IMR-90 (cell line): Measurements from ENCODE around the gene CNPY1. TPM values are rescaled to one million over a fixed set of nuclear protein-coding genes. Genes with fewer than 3 reads are reported as not detected.

Source experiments
- ATAC-seq: fragments of 200-7000 bp; cut with Tn5 transposase; 2 replicates; pipeline ENCODE4 v1.9.1; 2020; ENCODE audit warnings: low read depth, mild to moderate bottlenecking, moderate library complexity
- BruUV-seq: library from RNA; stranded (reverse); fragments of 400-500 nt; replicated peaks from 2 replicates; lab custom pipeline; 2021; lab: Mats Ljungman, UMichigan
- CTCF ChIA-PET: fragments of 300-600 bp; formaldehyde crosslinking; extraction: SDS; loops from one replicate; lab custom pipeline; 2021; ENCODE audit warnings: antibody characterized with exemption; lab: Yijun Ruan, JAX
- POLR2A ChIA-PET: fragments of 300-600 bp; sonication (Branson Sonifier 250); formaldehyde crosslinking; loops from one replicate; lab custom pipeline; 2022; ENCODE audit warnings: antibody characterized with exemption; ENCODE audit not compliant: unreplicated experiment; lab: Charles Lee
- DNase-seq: peaks from one replicate; pipeline ENCODE4 v3.0.0; 2013
- H2AFZ ChIP-seq: replicated peaks from 2 replicates; pipeline ENCODE3; 2013; ENCODE audit warnings: low read length, mild to moderate bottlenecking; ENCODE audit not compliant: poor library complexity
- H2AK5ac ChIP-seq: 2 replicates; pipeline ENCODE4 v1.6.1; 2013; ENCODE audit warnings: low read depth, low read length, inconsistent platforms
- H2AK9ac ChIP-seq: replicated peaks from 2 replicates; pipeline ENCODE3; 2013; ENCODE audit warnings: mild to moderate bottlenecking, low read depth, low read length, moderate library complexity; ENCODE audit not compliant: poor library complexity
- H2BK120ac ChIP-seq: 2 replicates; pipeline ENCODE4 v1.6.1; 2013; ENCODE audit warnings: low read depth, low read length, inconsistent platforms
- H2BK15ac ChIP-seq: 3 replicates; pipeline ENCODE4 v1.6.1; 2013; ENCODE audit warnings: low read depth, low read length, inconsistent platforms
- H2BK20ac ChIP-seq: 2 replicates; pipeline ENCODE4 v1.6.1; 2013; ENCODE audit warnings: low read depth, mild to moderate bottlenecking, inconsistent platforms, low read length, moderate library complexity
- H2BK5ac ChIP-seq: 2 replicates; pipeline ENCODE4 v1.6.1; 2013; ENCODE audit warnings: mild to moderate bottlenecking, low read depth, low read length, inconsistent platforms; ENCODE audit not compliant: poor library complexity, severe bottlenecking
- H3K14ac ChIP-seq: replicated peaks from 2 replicates; pipeline ENCODE4 v1.6.1; 2013; ENCODE audit warnings: low read depth, low read length, inconsistent platforms
- H3K18ac ChIP-seq: 2 replicates; pipeline ENCODE4 v1.6.1; 2013; ENCODE audit warnings: low read depth, low read length, control low read depth
- H3K23ac ChIP-seq: 2 replicates; pipeline ENCODE4 v1.6.1; 2013; ENCODE audit warnings: low read depth, low read length, inconsistent platforms
- H3K27ac ChIP-seq: 2 replicates; pipeline ENCODE4 v1.5.1; 2013; ENCODE audit warnings: mild to moderate bottlenecking, control low read depth, low read length; ENCODE audit not compliant: insufficient read depth
- H3K27me3 ChIP-seq: 2 replicates; pipeline ENCODE4 v1.6.1; 2013; ENCODE audit warnings: low read length; ENCODE audit not compliant: control insufficient read depth, insufficient read depth
- H3K36me3 ChIP-seq: 2 replicates; pipeline ENCODE4 v1.6.1; 2013; ENCODE audit warnings: low read length, mixed read lengths; ENCODE audit not compliant: control insufficient read depth, insufficient read depth
- H3K4ac ChIP-seq: 2 replicates; pipeline ENCODE4 v1.6.1; 2013; ENCODE audit warnings: low read depth, low read length, inconsistent platforms
- H3K4me1 ChIP-seq: 2 replicates; pipeline ENCODE4 v1.6.1; 2013; ENCODE audit warnings: low read length, mixed read lengths; ENCODE audit not compliant: control insufficient read depth, insufficient read depth
- H3K4me2 ChIP-seq: 2 replicates; pipeline ENCODE4 v1.6.1; 2013; ENCODE audit warnings: low read depth, mild to moderate bottlenecking, control low read depth, low read length, moderate library complexity
- H3K4me3 ChIP-seq: 2 replicates; pipeline ENCODE4 v1.5.1; 2013; ENCODE audit warnings: low read depth, mild to moderate bottlenecking, control low read depth, low read length, moderate library complexity; ENCODE audit not compliant: insufficient read depth
- H3K56ac ChIP-seq: 2 replicates; pipeline ENCODE4 v1.6.1; 2013; ENCODE audit warnings: low read length, inconsistent platforms; ENCODE audit not compliant: insufficient read depth; ENCODE audit errors: extremely low read depth
- H3K79me1 ChIP-seq, 2 experiments: 2 replicates each; pipeline ENCODE4 v1.6.1; 2013; ENCODE audit warnings: low read length in 2 of 2, inconsistent platforms in 1 of 2, low read depth in 1 of 2
- H3K9ac ChIP-seq: 2 replicates; pipeline ENCODE4 v1.6.1; 2013; ENCODE audit warnings: low read depth, low read length, control low read depth
- H3K9me1 ChIP-seq: 2 replicates; pipeline ENCODE4 v1.6.1; 2013; ENCODE audit warnings: low read length, inconsistent platforms; ENCODE audit not compliant: insufficient read depth
- H3K9me3 ChIP-seq: 2 replicates; pipeline ENCODE4 v1.6.1; 2013; ENCODE audit warnings: low read length; ENCODE audit not compliant: control insufficient read depth, insufficient read depth
- H4K20me1 ChIP-seq: 2 replicates; pipeline ENCODE4 v1.6.1; 2013; ENCODE audit warnings: low read length, inconsistent platforms; ENCODE audit not compliant: insufficient read depth
- H4K5ac ChIP-seq: 2 replicates; pipeline ENCODE4 v1.6.1; 2013; ENCODE audit warnings: mild to moderate bottlenecking, low read depth, low read length, control low read depth
- H4K8ac ChIP-seq, 2 experiments: 2 replicates each; pipeline ENCODE4 v1.6.1; 2013; ENCODE audit warnings: low read depth in 2 of 2, low read length in 2 of 2, control low read depth in 1 of 2, inconsistent platforms in 1 of 2
- H4K91ac ChIP-seq: 2 replicates; pipeline ENCODE4 v1.6.1; 2013; ENCODE audit warnings: low read depth, low read length, inconsistent platforms; ENCODE audit not compliant: insufficient read depth
- BHLHE40 ChIP-seq: fragments of 150-350 bp; IDR thresholded peaks from 2 replicates; pipeline ENCODE4 v1.6.1; 2016; ENCODE audit warnings: mild to moderate bottlenecking, low read depth, low read length
- CEBPB ChIP-seq: IDR thresholded peaks from 2 replicates; pipeline ENCODE4 v1.6.1; 2012; ENCODE audit warnings: low read depth, low read length, improper control_type of control experiment
- CHD1 ChIP-seq: IDR thresholded peaks from 2 replicates; pipeline ENCODE4 v1.6.1; 2012; ENCODE audit warnings: low read depth, low read length, improper control_type of control experiment
- FOS ChIP-seq: fragments of 150-350 bp; IDR thresholded peaks from 2 replicates; pipeline ENCODE4 v1.6.1; 2016; ENCODE audit warnings: low read depth, low read length
- MAFK ChIP-seq: IDR thresholded peaks from 2 replicates; pipeline ENCODE4 v1.6.1; 2012; ENCODE audit warnings: low read depth, low read length, improper control_type of control experiment
- POLR2A ChIP-seq: IDR thresholded peaks from 2 replicates; pipeline ENCODE4 v1.6.1; 2012; ENCODE audit warnings: mild to moderate bottlenecking, low read depth, low read length
- RAD21 ChIP-seq: IDR thresholded peaks from 2 replicates; pipeline ENCODE4 v1.6.1; 2012; ENCODE audit warnings: low read length, improper control_type of control experiment
- RFX5 ChIP-seq: IDR thresholded peaks from 2 replicates; pipeline ENCODE4 v1.8.0; 2012; ENCODE audit warnings: low read depth, mild to moderate bottlenecking, low read length, moderate library complexity
- WGBS, 2 experiments: methylation state at CpG; one replicate each; pipeline versions ENCODE4 v1.1.5 to v1.1.7; 2013; ENCODE audit warnings: missing lambda C conversion rate in 2 of 2; ENCODE audit not compliant: insufficient read length in 1 of 2; ENCODE audit errors: extremely low coverage in 2 of 2; 5-methylcytosine and 5-hydroxymethylcytosine counted together
- dilution Hi-C: fragments of 300-500 bp; cut with HindIII; formaldehyde crosslinking; loops from one replicate; pipeline ENCODE4 v1.14.3; 2018; ENCODE audit warnings: low sequenced_read_pairs; ENCODE audit not compliant: unreplicated experiment
- in situ Hi-C: fragments of 300-500 bp; cut with MboI; formaldehyde crosslinking; loops from 3 replicates; pipeline ENCODE4 v1.14.3; 2019; ENCODE audit warnings: low sequenced_read_pairs, inconsistent platforms, mixed read lengths
- intact Hi-C: fragments of 100-400 bp; cut with micrococcal nuclease; formaldehyde crosslinking; loops from 2 replicates; pipeline ENCODE4 v1.10.0; 2022
- polyA plus RNA-seq, 3 experiments: library from polyadenylated mRNA; depleted of rRNA; stranded (reverse); fragments of >200 nt; gene quantifications; 2 replicates each; pipeline ENCODE4 v1.2.3, GENCODE V29; 2012; ENCODE audit warnings: low replicate concordance in 1 of 3
- total RNA-seq: library from RNA; depleted of rRNA; stranded (reverse); fragments of >200 nt; gene quantifications from 2 replicates; pipeline ENCODE4 v1.2.3, GENCODE V29; 2012

CNPY1 gene
- total and polyA plus RNA-seq, 2 of the 4 experiments (the other 2 are of a cell fraction), result not detected

GRCh38 chr7:155509725-155510551 is 36.4 kb downstream of the CNPY1 start:
- H4K5ac ChIP-seq, result no peak overlapping the region
- H2BK20ac ChIP-seq, result no peak overlapping the region
- H3K27ac ChIP-seq, result no peak overlapping the region
- no peak overlapping the region for H3K23ac ChIP-seq
- peaks cover 45% of the 10 kb centered on the region for H3K27me3 ChIP-seq
- in situ Hi-C loops, result no loop called here
- H3K9me1 ChIP-seq, result no peaks in the 10 kb centered on the region
- H3K14ac ChIP-seq, result no peak overlapping the region
- no peak overlapping the region for H3K9ac ChIP-seq
- H3K18ac ChIP-seq, result no peak overlapping the region
- TF ChIP-seq BHLHE40 (no peak), MAFK (no peak), RFX5 (no peak), FOS (no peak), RAD21 (no peak), CEBPB (no peak), POLR2A (no peak), CHD1 (no peak)
- BruUV-seq, result no TSS peak
- no peak overlapping the region for H3K4ac ChIP-seq
- intact Hi-C loops, result no loop called here
- no peak overlapping the region for H4K8ac ChIP-seq
- H4K91ac ChIP-seq, result no peak overlapping the region
- H3K36me3 ChIP-seq, result no peaks in the 10 kb centered on the region
- H3K4me2 ChIP-seq, result no peak overlapping the region
- WGBS, 2 experiments, result 4% methylated on average over 24 of the region's 68 CpGs; no CpG with 5 or more reads in 1 of the 2 experiments
- ATAC-seq (no peak), DNase-seq (no peak)
- ChIA-PET POLR2A (no interaction called here), CTCF (interaction anchor here (1.0 kb wide), 1 partner anchor 19 kb away, joined by 3 read pairs; no protein-coding TSS in a partner anchor)
- H3K79me1 ChIP-seq, result no peaks in the 10 kb centered on the region
- H2AK5ac ChIP-seq, result no peak overlapping the region
- no peak overlapping the region for H2AK9ac ChIP-seq
- no peak overlapping the region for H2AFZ ChIP-seq
- no peaks in the 10 kb centered on the region for H4K20me1 ChIP-seq
- no peaks in the 10 kb centered on the region for H3K4me1 ChIP-seq
- H2BK15ac ChIP-seq, result no peak overlapping the region
- H2BK5ac ChIP-seq, result no peak overlapping the region
- H3K9me3 ChIP-seq, result no peaks in the 10 kb centered on the region; the same call in 1 of the 2 replicates
- no peak overlapping the region for H3K4me3 ChIP-seq
- H3K56ac ChIP-seq, result no peak overlapping the region
- no peak overlapping the region for H2BK120ac ChIP-seq
- dilution Hi-C loops, result no loop called here
